ENCODE data around the gene C10orf71.
A peak's percentile ranks its signal among the peaks of the same experiment; 100 is the strongest.

Gene C10orf71

DNA sequence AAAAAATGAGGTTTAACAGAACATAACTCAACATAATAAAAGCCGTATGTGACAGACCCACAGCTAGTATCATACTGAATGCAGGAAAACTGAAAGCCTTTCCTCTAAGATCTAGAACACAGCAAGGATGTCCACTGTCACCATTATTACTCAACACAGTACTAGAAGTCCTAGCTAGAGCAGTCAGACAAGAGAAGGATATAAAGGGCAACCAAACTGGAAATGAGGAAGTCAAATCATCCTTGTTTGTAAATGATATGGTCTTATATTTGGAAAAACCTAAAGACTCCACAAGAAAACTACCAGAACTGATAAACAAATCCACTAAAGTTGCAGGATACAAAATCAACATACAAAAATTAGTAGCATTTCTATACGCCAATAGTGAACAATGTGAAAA, 45.9 kb downstream of the C10orf71 start:
- H3K27me3 ChIP-seq (ENCODE audit: control insufficient read depth in 5 of 5, insufficient read depth in 4 of 5, low read length in 5 of 5): no peaks in the 10 kb centered on the region
- H3K9ac ChIP-seq (ENCODE audit: low read length in 5 of 5): no peak overlapping the region
- peaks cover 0 to 10% (median 8%) of the 10 kb centered on the region in 5 donors for H3K9me3 ChIP-seq (ENCODE audit: control insufficient read depth in 5 of 5, low read length in 5 of 5)
- no peak overlapping the region for H3K27ac ChIP-seq (ENCODE audit: low read depth, low read length)
- no peak overlapping the region for H3K4me3 ChIP-seq (ENCODE audit: low read depth in 1 of 5, low read length in 5 of 5)
- no peaks in the 10 kb centered on the region for H3K36me3 ChIP-seq (ENCODE audit: control insufficient read depth in 5 of 5, insufficient read depth in 5 of 5, low read length in 5 of 5)
- no peaks in the 10 kb centered on the region for H3K4me1 ChIP-seq (ENCODE audit: control insufficient read depth in 5 of 5, insufficient read depth in 5 of 5, low read length in 5 of 5)

DNA sequence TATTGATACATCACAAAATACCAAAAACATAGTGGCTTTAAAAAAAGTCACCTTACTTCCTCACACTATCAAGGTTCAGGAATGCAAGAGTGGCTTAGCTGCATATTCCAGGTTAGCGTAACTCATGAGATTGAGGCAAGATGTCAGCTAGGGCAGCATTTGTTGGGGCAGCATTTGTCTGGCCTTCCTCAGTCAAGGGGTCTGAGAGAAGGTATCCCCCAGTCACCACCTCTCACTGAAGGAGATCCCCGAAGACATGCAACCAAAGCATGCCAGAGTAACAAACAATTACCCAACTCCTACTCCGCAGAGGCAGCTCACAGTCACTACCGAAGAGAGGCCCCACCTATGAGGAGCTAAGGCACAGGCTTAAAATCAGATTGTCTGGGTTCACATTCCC, 48.4 kb downstream of the C10orf71 start:
- H3K9me3 ChIP-seq (ENCODE audit: control insufficient read depth in 5 of 5, low read length in 5 of 5): peaks cover 3 to 22% (median 20%) of the 10 kb centered on the region in 5 donors
- no peaks in the 10 kb centered on the region for H3K4me1 ChIP-seq (ENCODE audit: control insufficient read depth in 5 of 5, insufficient read depth in 5 of 5, low read length in 5 of 5)
- H3K9ac ChIP-seq (ENCODE audit: low read length in 5 of 5): no peak overlapping the region
- no peaks in the 10 kb centered on the region for H3K27me3 ChIP-seq (ENCODE audit: control insufficient read depth in 5 of 5, insufficient read depth in 4 of 5, low read length in 5 of 5)
- no peaks in the 10 kb centered on the region for H3K36me3 ChIP-seq (ENCODE audit: control insufficient read depth in 5 of 5, insufficient read depth in 5 of 5, low read length in 5 of 5)
- no peak overlapping the region for H3K27ac ChIP-seq (ENCODE audit: low read depth, low read length)
- no peak overlapping the region for H3K4me3 ChIP-seq (ENCODE audit: low read depth in 1 of 5, low read length in 5 of 5)

DNA sequence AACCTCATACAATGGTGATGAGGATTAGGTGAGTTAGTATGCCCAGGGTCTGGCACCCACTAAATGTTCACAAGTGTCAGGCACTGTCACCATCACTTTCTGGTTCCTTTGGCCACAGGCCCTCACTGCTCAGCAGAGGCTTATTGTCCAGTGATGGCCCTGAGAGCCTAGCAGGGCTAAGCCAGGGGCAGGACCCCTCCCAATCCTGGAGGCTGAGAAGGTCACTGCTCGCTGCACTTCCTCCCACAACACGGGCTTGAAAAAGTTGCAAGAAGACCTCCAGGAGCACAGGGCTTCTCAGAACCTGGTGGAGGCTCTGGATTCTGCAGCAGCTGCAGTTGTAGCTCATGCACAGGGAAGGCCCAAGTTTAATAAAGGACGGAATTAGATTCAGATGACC, 48.9 kb downstream of the C10orf71 start:
- Histone ChIP-seq H3K9ac (ENCODE audit: low read length in 5 of 5) (no peak overlapping the region), H3K4me3 (ENCODE audit: low read depth in 1 of 5, low read length in 5 of 5) (no peak overlapping the region), H3K9me3 (ENCODE audit: control insufficient read depth in 5 of 5, low read length in 5 of 5) (peaks cover 3 to 22% (median 20%) of the 10 kb centered on the region in 5 donors), H3K4me1 (ENCODE audit: control insufficient read depth in 5 of 5, insufficient read depth in 5 of 5, low read length in 5 of 5) (no peaks in the 10 kb centered on the region), H3K27ac (ENCODE audit: low read depth, low read length) (no peak overlapping the region), H3K27me3 (ENCODE audit: control insufficient read depth in 5 of 5, insufficient read depth in 4 of 5, low read length in 5 of 5) (no peaks in the 10 kb centered on the region), H3K36me3 (ENCODE audit: control insufficient read depth in 5 of 5, insufficient read depth in 5 of 5, low read length in 5 of 5) (no peaks in the 10 kb centered on the region)

DNA sequence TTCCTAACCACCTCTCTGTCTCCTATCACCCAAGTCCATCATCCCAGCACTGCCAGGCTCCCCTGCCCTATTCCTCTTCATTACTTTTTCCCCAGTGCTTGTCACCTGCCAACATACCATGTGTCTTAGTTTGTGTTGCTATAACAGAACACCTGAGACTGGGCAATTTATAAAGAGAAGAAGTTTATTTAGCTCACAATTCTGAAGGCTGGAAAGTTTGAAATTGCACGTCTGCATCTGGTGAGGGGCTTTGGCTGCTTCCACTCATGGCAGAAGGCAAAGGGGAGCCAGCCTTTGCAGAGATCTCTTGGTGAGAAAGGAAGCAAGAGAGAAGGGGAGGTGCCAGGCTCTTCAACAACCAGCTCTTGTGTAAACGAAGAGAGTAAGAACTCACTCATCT, 49.6 kb downstream of the C10orf71 start:
- Histone ChIP-seq H3K9me3 (ENCODE audit: control insufficient read depth in 5 of 5, low read length in 5 of 5) (peaks cover 3 to 22% (median 20%) of the 10 kb centered on the region in 5 donors), H3K9ac (ENCODE audit: low read length in 5 of 5) (no peak overlapping the region), H3K27me3 (ENCODE audit: control insufficient read depth in 5 of 5, insufficient read depth in 4 of 5, low read length in 5 of 5) (no peaks in the 10 kb centered on the region), H3K36me3 (ENCODE audit: control insufficient read depth in 5 of 5, insufficient read depth in 5 of 5, low read length in 5 of 5) (no peaks in the 10 kb centered on the region), H3K27ac (ENCODE audit: low read depth, low read length) (no peak overlapping the region), H3K4me1 (ENCODE audit: control insufficient read depth in 5 of 5, insufficient read depth in 5 of 5, low read length in 5 of 5) (no peaks in the 10 kb centered on the region), H3K4me3 (ENCODE audit: low read depth in 1 of 5, low read length in 5 of 5) (no peak overlapping the region)

DNA sequence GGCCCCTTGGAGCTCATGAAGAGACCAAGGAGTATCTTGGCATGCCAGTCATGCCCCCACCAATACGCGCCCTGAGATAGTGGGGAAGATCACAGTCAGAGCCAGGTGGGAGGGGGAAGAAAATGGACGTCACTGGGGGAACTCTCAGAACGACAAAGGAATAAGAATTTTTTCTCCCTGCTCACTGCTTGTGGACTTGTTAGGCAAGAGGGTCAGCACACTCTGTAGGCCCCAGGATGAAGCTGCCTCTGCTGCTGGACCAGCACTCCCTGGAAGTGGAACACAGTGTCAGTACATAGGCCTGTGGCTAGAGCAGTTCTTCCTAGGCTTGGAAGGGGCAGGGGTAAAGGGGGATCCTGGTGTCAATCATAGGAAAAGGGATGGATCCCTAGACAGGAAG, 50.4 kb downstream of the C10orf71 start:
- Histone ChIP-seq H3K4me3 (ENCODE audit: low read depth in 1 of 5, low read length in 5 of 5) (no peak overlapping the region), H3K36me3 (ENCODE audit: control insufficient read depth in 5 of 5, insufficient read depth in 5 of 5, low read length in 5 of 5) (no peaks in the 10 kb centered on the region), H3K4me1 (ENCODE audit: control insufficient read depth in 5 of 5, insufficient read depth in 5 of 5, low read length in 5 of 5) (no peaks in the 10 kb centered on the region), H3K9me3 (ENCODE audit: control insufficient read depth in 5 of 5, low read length in 5 of 5) (peaks cover 3 to 22% (median 20%) of the 10 kb centered on the region in 5 donors), H3K27ac (ENCODE audit: low read depth, low read length) (no peak overlapping the region), H3K9ac (ENCODE audit: low read length in 5 of 5) (no peak overlapping the region), H3K27me3 (ENCODE audit: control insufficient read depth in 5 of 5, insufficient read depth in 4 of 5, low read length in 5 of 5) (no peaks in the 10 kb centered on the region)

DNA sequence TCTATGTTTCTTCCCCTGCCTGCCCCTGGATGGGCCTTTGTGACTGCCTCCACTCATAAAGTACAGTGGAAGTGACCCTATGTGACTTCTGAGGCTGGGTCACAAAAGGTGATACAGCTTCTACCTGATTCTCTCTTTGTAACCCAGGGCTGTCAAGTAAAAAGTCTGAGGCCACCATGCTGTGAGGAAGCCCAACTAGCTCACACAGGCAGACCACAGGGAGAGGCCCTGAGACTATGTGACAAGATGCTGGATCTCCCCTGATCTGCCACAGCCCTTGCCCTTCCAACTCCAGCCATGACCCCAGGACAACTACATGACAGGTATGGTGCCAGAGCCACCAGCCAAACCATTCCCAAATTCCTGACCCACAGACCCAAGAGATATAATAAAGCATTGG, 51.2 kb downstream of the C10orf71 start:
- Histone ChIP-seq H3K9ac (ENCODE audit: low read length in 5 of 5) (no peak overlapping the region), H3K4me3 (ENCODE audit: low read depth in 1 of 5, low read length in 5 of 5) (peak overlapping the region in 1 of 5 donors; percentile 9), H3K27me3 (ENCODE audit: control insufficient read depth in 5 of 5, insufficient read depth in 4 of 5, low read length in 5 of 5) (no peaks in the 10 kb centered on the region), H3K9me3 (ENCODE audit: control insufficient read depth in 5 of 5, low read length in 5 of 5) (peaks cover 3 to 22% (median 20%) of the 10 kb centered on the region in 5 donors), H3K4me1 (ENCODE audit: control insufficient read depth in 5 of 5, insufficient read depth in 5 of 5, low read length in 5 of 5) (no peaks in the 10 kb centered on the region), H3K36me3 (ENCODE audit: control insufficient read depth in 5 of 5, insufficient read depth in 5 of 5, low read length in 5 of 5) (no peaks in the 10 kb centered on the region), H3K27ac (ENCODE audit: low read depth, low read length) (no peak overlapping the region)

DNA sequence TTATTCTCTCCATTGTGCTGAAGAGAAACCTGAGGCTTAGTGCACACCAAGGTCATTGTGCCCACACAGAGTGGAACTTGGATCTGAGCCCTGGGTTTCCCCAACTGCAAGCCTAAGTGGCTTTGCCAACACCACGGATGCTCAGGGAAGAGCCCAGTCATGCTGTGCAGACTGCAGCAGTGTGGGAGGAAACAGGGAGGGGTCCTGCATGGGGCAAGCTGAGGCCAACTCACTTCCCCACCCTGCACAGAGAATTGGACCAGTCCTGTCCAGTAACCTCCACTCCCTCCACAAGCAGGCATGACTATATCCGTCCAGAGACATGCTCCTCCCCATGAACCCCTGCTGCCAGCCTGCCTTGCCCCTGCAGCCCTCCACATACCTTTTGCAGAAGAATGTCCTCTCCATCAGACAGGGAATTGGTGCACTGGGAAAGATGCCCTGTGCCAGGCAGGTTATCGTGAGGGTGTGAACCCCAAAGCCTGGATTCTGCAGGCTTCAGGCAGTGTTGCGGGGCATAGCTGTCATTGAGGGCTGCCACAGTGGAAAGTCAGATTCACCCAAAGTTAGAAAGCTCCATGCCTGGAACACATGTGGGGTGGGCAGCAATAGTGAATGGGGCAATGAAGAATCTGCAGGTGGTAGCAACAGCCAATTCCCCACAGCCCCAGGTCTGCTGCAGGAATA, 52.0 kb downstream of the C10orf71 start:
- peaks cover 3 to 22% (median 20%) of the 10 kb centered on the region in 5 donors for H3K9me3 ChIP-seq (ENCODE audit: control insufficient read depth in 5 of 5, low read length in 5 of 5)
- H3K27me3 ChIP-seq (ENCODE audit: control insufficient read depth in 5 of 5, insufficient read depth in 4 of 5, low read length in 5 of 5): no peaks in the 10 kb centered on the region
- H3K27ac ChIP-seq (ENCODE audit: low read depth, low read length): no peak overlapping the region
- H3K4me3 ChIP-seq (ENCODE audit: low read depth in 1 of 5, low read length in 5 of 5): no peak overlapping the region
- H3K9ac ChIP-seq (ENCODE audit: low read length in 5 of 5): no peak overlapping the region
- H3K36me3 ChIP-seq (ENCODE audit: control insufficient read depth in 5 of 5, insufficient read depth in 5 of 5, low read length in 5 of 5): no peaks in the 10 kb centered on the region
- H3K4me1 ChIP-seq (ENCODE audit: control insufficient read depth in 5 of 5, insufficient read depth in 5 of 5, low read length in 5 of 5): no peaks in the 10 kb centered on the region

DNA sequence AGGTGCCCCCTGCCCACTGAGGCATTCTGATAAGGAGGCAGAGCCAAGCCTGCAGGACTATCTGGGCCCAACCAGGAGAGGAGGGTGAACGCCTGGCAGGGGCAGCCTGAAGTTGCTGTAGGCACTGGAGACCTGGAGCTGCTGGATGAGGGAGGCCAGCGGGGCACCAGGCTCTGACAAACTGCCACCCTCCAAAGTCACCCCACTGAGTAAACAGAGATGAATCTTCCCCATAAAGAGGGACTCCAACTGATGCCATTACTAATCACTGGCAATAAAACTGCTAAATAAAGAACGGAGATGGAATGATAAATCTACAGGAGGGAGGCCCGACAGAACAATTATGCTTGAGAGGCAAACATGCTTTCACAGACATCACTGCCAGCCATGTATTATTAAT, 52.7 kb downstream of the C10orf71 start:
- Histone ChIP-seq H3K4me3 (ENCODE audit: low read depth in 1 of 5, low read length in 5 of 5) (no peak overlapping the region), H3K27ac (ENCODE audit: low read depth, low read length) (no peak overlapping the region), H3K27me3 (ENCODE audit: control insufficient read depth in 5 of 5, insufficient read depth in 4 of 5, low read length in 5 of 5) (no peaks in the 10 kb centered on the region), H3K9me3 (ENCODE audit: control insufficient read depth in 5 of 5, low read length in 5 of 5) (peaks cover 3 to 22% (median 20%) of the 10 kb centered on the region in 5 donors), H3K4me1 (ENCODE audit: control insufficient read depth in 5 of 5, insufficient read depth in 5 of 5, low read length in 5 of 5) (no peaks in the 10 kb centered on the region), H3K9ac (ENCODE audit: low read length in 5 of 5) (no peak overlapping the region), H3K36me3 (ENCODE audit: control insufficient read depth in 5 of 5, insufficient read depth in 5 of 5, low read length in 5 of 5) (no peaks in the 10 kb centered on the region)

DNA sequence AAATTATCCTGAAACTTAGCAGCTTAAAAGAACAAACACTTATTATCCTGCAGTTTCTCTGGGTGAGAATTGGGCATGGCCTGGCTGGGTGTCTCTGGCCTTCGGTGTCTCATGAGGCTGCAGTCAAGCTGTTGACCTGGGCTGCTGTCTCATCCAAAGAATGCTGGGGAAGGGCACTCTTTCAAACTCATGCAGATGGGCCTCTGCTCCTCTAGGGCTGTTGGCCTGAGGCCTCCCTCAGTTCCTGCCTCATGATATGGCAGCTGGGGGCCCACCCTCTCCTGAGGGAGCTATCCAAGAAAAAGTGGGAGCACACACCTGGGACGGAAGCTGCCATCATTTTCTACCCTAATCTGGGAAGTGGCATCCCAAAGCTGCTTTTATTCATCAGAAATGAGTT, 53.4 kb downstream of the C10orf71 start:
- H3K9ac ChIP-seq (ENCODE audit: low read length in 5 of 5): no peak overlapping the region
- H3K36me3 ChIP-seq (ENCODE audit: control insufficient read depth in 5 of 5, insufficient read depth in 5 of 5, low read length in 5 of 5): no peaks in the 10 kb centered on the region
- peaks cover 3 to 23% (median 20%) of the 10 kb centered on the region in 5 donors for H3K9me3 ChIP-seq (ENCODE audit: control insufficient read depth in 5 of 5, low read length in 5 of 5)
- H3K27ac ChIP-seq (ENCODE audit: low read depth, low read length): no peak overlapping the region
- no peaks in the 10 kb centered on the region for H3K27me3 ChIP-seq (ENCODE audit: control insufficient read depth in 5 of 5, insufficient read depth in 4 of 5, low read length in 5 of 5)
- no peak overlapping the region for H3K4me3 ChIP-seq (ENCODE audit: low read depth in 1 of 5, low read length in 5 of 5)
- no peaks in the 10 kb centered on the region for H3K4me1 ChIP-seq (ENCODE audit: control insufficient read depth in 5 of 5, insufficient read depth in 5 of 5, low read length in 5 of 5)

DNA sequence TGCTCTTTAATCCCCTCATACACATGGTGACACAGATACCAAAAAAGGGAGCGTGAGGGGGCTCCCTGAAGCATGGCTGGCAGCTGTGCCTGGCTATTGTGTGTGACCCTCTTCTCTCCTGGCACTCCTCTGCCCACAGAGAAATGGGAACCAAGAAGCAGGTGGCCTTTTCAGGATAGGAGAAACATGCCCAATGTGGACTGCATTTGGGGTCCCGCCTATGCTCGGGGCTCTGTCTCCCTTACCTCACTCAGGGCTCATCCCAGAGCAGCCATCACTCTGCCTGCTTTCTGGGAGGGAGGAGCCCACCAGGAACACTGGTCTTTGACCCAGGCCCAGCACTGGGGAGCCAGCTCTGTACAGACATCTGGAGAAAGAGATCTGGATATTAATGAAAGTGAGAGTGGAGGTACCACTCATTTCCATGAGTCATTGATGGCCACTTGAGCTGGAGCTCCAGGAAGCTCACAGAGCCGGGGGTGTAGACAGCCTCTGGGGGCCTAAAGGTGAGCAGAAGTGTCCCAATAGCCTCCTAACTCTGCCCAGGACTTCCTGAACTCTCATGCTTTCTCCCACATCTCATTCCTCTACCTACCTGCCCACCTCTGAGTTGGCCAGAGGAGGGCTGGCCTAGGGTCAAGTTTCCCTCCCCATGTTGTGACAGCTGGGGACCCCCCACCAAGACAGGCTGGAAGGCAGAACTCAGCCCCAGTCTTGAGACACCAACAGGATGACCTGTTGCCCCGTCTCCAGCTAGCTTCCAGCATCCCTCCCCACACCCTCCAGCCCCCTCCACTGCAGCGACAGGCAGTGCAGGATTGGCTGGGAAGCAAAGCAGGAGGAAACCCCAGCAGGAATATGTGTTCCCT, 54.3 kb downstream of the C10orf71 start:
- no peak overlapping the region for H3K27ac ChIP-seq (ENCODE audit: low read depth, low read length)
- H3K4me1 ChIP-seq (ENCODE audit: control insufficient read depth in 5 of 5, insufficient read depth in 5 of 5, low read length in 5 of 5): no peaks in the 10 kb centered on the region
- no peaks in the 10 kb centered on the region for H3K36me3 ChIP-seq (ENCODE audit: control insufficient read depth in 5 of 5, insufficient read depth in 5 of 5, low read length in 5 of 5)
- no peak overlapping the region for H3K9ac ChIP-seq (ENCODE audit: low read length in 5 of 5)
- H3K27me3 ChIP-seq (ENCODE audit: control insufficient read depth in 5 of 5, insufficient read depth in 4 of 5, low read length in 5 of 5): no peaks in the 10 kb centered on the region
- H3K4me3 ChIP-seq (ENCODE audit: low read depth in 1 of 5, low read length in 5 of 5): no peak overlapping the region
- peaks cover 3 to 29% (median 24%) of the 10 kb centered on the region in 5 donors for H3K9me3 ChIP-seq (ENCODE audit: control insufficient read depth in 5 of 5, low read length in 5 of 5)
